Measurements from ENCODE around the gene ALK.
A peak's percentile ranks its signal among the peaks of the same experiment; 100 is the strongest.

ALK gene

GRCh38 chr2:29718076-29718686 lies 203.2 kb downstream of the ALK start:
- ChIA-PET CTCF (no interaction called here), POLR2A (no interaction called here)
- no peak overlapping the region for H3K4me3 ChIP-seq (ENCODE audit: low read depth, low read length)

GRCh38 chr2:29715655-29716054 lies 205.7 kb downstream of the ALK start:
- Histone ChIP-seq H3K4me1 (ENCODE audit: control insufficient read depth, insufficient read depth, low read length) (no peaks in the 10 kb centered on the region), H3K27ac (ENCODE audit: extremely low read depth, low read depth, low read length) (no peak overlapping the region), H3K36me3 (ENCODE audit: control insufficient read depth in 2 of 2, insufficient read depth in 1 of 2, low read length in 2 of 2) (no peaks in the 10 kb centered on the region), H3K4me3 (ENCODE audit: low read depth, low read length) (no peak overlapping the region), H3K9me3 (ENCODE audit: control insufficient read depth, insufficient read depth, low read depth, low read length) (no peaks in the 10 kb centered on the region)
- ChIA-PET CTCF (interaction anchor here (0.6 kb wide), 2 partner anchors 106 to 498 kb away, joined by 4 to 7 read pairs; no protein-coding TSS in a partner anchor), POLR2A (interaction anchor here (0.6 kb wide), 1 partner anchor 20 kb away, joined by 3 read pairs; no protein-coding TSS in a partner anchor)
- TF ChIP-seq ZNF391 (tag by site-specific recombination; IDR thresholded peaks at IDR 0.05; ENCODE audit: borderline replicate concordance, low read depth) (no peak), ZNF362 (tag by site-specific recombination; IDR thresholded peaks at IDR 0.05) (no peak), ZNF473 (tag by site-specific recombination; IDR thresholded peaks at IDR 0.05) (no peak), ZNF223 (tag by site-specific recombination; IDR thresholded peaks at IDR 0.05) (no peak), ZNF747 (tag by site-specific recombination; IDR thresholded peaks at IDR 0.05) (no peak), SETDB1 (IDR thresholded peaks at IDR 0.05; ENCODE audit: insufficient read length, low read length) (no peak), ZEB2 (tag by site-specific recombination; IDR thresholded peaks at IDR 0.05) (no peak)

More at GRCh38 chr2:29718076-29718686, 203.2 kb downstream of the ALK start:
- TF ChIP-seq HOXA7 (CRISPR knock-in tag; IDR thresholded peaks at IDR 0.05; ENCODE audit: borderline replicate concordance) (no peak), ZNF175 (tag by site-specific recombination; IDR thresholded peaks at IDR 0.05) (no peak), ZNF830 (tag by site-specific recombination; IDR thresholded peaks at IDR 0.05; ENCODE audit: low read depth) (no peak)
- no peak overlapping the region for H3K27ac ChIP-seq (ENCODE audit: extremely low read depth, low read depth, low read length)
- H3K9me3 ChIP-seq (ENCODE audit: control insufficient read depth, insufficient read depth, low read depth, low read length), result no peaks in the 10 kb centered on the region
- no peaks in the 10 kb centered on the region for H3K36me3 ChIP-seq (ENCODE audit: control insufficient read depth in 2 of 2, insufficient read depth in 1 of 2, low read length in 2 of 2)
- H3K4me1 ChIP-seq (ENCODE audit: control insufficient read depth, insufficient read depth, low read length), result no peaks in the 10 kb centered on the region

- no peaks in the 10 kb centered on the region for H3K9me3 ChIP-seq (ENCODE audit: control insufficient read depth, insufficient read depth, low read depth, low read length)
- ChIA-PET CTCF (no interaction called here), POLR2A (no interaction called here)
- no peak overlapping the region for H3K4me3 ChIP-seq (ENCODE audit: low read depth, low read length)
- H3K27ac ChIP-seq (ENCODE audit: extremely low read depth, low read depth, low read length), result no peak overlapping the region
- no peak for TF ChIP-seq ZNF548 (tag by site-specific recombination; IDR thresholded peaks at IDR 0.05)
- peak; percentile 69; the same call in 1 of the 2 replicates for TF ChIP-seq REST (tag by site-specific recombination; IDR thresholded peaks at IDR 0.05)
- no peaks in the 10 kb centered on the region for H3K36me3 ChIP-seq (ENCODE audit: control insufficient read depth in 2 of 2, insufficient read depth in 1 of 2, low read length in 2 of 2)
- H3K4me1 ChIP-seq (ENCODE audit: control insufficient read depth, insufficient read depth, low read length), result no peaks in the 10 kb centered on the region
These were observed 207.1 kb downstream of the ALK start for GRCh38 chr2:29714333-29714732.

- H3K27ac ChIP-seq (ENCODE audit: extremely low read depth, low read depth, low read length), result no peak overlapping the region
- POLR2A ChIA-PET, result no interaction called here
- TF ChIP-seq PATZ1 (tag by site-specific recombination; IDR thresholded peaks at IDR 0.05), result no peak
- H3K36me3 ChIP-seq (ENCODE audit: control insufficient read depth in 2 of 2, insufficient read depth in 1 of 2, low read length in 2 of 2), result no peaks in the 10 kb centered on the region
- CTCF ChIA-PET, result no interaction called here
- H3K4me3 ChIP-seq (ENCODE audit: low read depth, low read length), result no peak overlapping the region
- H3K9me3 ChIP-seq (ENCODE audit: control insufficient read depth, insufficient read depth, low read depth, low read length), result no peaks in the 10 kb centered on the region
- H3K4me1 ChIP-seq (ENCODE audit: control insufficient read depth, insufficient read depth, low read length), result no peaks in the 10 kb centered on the region
These were observed 215.1 kb downstream of the ALK start for GRCh38 chr2:29706171-29706720.

Data from HEK293 (cell line).